Muscle of leg (tissue), 16 donors: ENCODE results near the gene BAZ1B. TPM values are rescaled to one million over a fixed set of nuclear protein-coding genes. Genes with fewer than 3 reads are reported as not detected.
"Not testable (repeated sequence)": the region's sequence is repeated elsewhere in the genome, so short reads cannot be mapped to it uniquely, and the experiment has no call there.

Source experiments
- DNase-seq: peaks from one replicate; pipeline ENCODE4 v3.0.0; 2013
- H3K27ac ChIP-seq: one replicate; pipeline ENCODE4 v1.5.1; 2013; ENCODE audit warnings: mild to moderate bottlenecking, low read length, control low read depth
- H3K27me3 ChIP-seq: one replicate; pipeline ENCODE4 v1.6.1; 2013; ENCODE audit warnings: low read length; ENCODE audit not compliant: control insufficient read depth, insufficient read depth
- H3K36me3 ChIP-seq: one replicate; pipeline ENCODE4 v1.6.1; 2013; ENCODE audit warnings: low read length; ENCODE audit not compliant: control insufficient read depth, insufficient read depth
- H3K4me1 ChIP-seq: one replicate; pipeline ENCODE4 v1.6.1; 2013; ENCODE audit warnings: low read length; ENCODE audit not compliant: control insufficient read depth, insufficient read depth
- H3K4me3 ChIP-seq: one replicate; pipeline ENCODE4 v1.5.1; 2013; ENCODE audit warnings: low read length, control low read depth
- H3K9me3 ChIP-seq: replicated peaks from 2 replicates; pipeline ENCODE4 v1.6.1; 2013; ENCODE audit warnings: low read depth, low read length; ENCODE audit not compliant: control insufficient read depth
- whole genome bisulfite sequencing: methylation state at CpG from one replicate; pipeline ENCODE4 v1.1.5; 2013; ENCODE audit warnings: missing lambda C conversion rate; ENCODE audit not compliant: insufficient coverage; 5-methylcytosine and 5-hydroxymethylcytosine counted together
- long read RNA-seq, 11 donors: transcript quantifications; one replicate each; lab custom pipeline, GENCODE V29; 2026
- polyA plus RNA-seq, 8 donors: library from polyadenylated mRNA; unstranded; fragments of 120-200 nt; gene quantifications; one replicate each; pipeline versions ENCODE4 v1.2.1 to v1.2.3, GENCODE V29; 2013; ENCODE audit warnings: inconsistent platforms in 1 of 8, low replicate concordance in 1 of 8; ENCODE audit not compliant: insufficient read length in 8 of 8, insufficient read depth in 1 of 8
- total RNA-seq: library from RNA; stranded (reverse); fragments of 120-200 nt; gene quantifications from one replicate; pipeline ENCODE4 v1.2.4, GENCODE V29; 2013

The BAZ1B gene
- total RNA-seq = 41.9 TPM
- polyA plus RNA-seq = 10 to 100 TPM; 40.5 to 67.6 (median 54.5) TPM
- long read RNA-seq, donor 1, partial matches to known transcripts = 12 of 12 reads
- long read RNA-seq, donor 1, other reads (novel, unspliced or antisense) = 0 of 12 reads
- long read RNA-seq, donor 2 = 0 reads
- long read RNA-seq, donor 3, partial matches to known transcripts = 32 of 32 reads
- long read RNA-seq, donor 3, other reads (novel, unspliced or antisense) = 0 of 32 reads
- long read RNA-seq, donor 4, partial matches to known transcripts = 7 of 7 reads
- long read RNA-seq, donor 4, other reads (novel, unspliced or antisense) = 0 of 7 reads
- long read RNA-seq, donor 5, partial matches to known transcripts = 113 of 113 reads
- long read RNA-seq, donor 5, other reads (novel, unspliced or antisense) = 0 of 113 reads
- long read RNA-seq, donor 6, full-length matches to known transcripts = 2 of 10 reads
- long read RNA-seq, donor 6, partial matches to known transcripts = 8 of 10 reads
- long read RNA-seq, donor 6, other reads (novel, unspliced or antisense) = 0 of 10 reads
- long read RNA-seq, donor 7, partial matches to known transcripts = 100 of 100 reads
- long read RNA-seq, donor 7, other reads (novel, unspliced or antisense) = 0 of 100 reads
- long read RNA-seq, donor 8, partial matches to known transcripts = 16 of 16 reads
- long read RNA-seq, donor 8, other reads (novel, unspliced or antisense) = 0 of 16 reads
- long read RNA-seq, donor 9 = 0 reads
- long read RNA-seq, donor 10, partial matches to known transcripts = 12 of 12 reads
- long read RNA-seq, donor 10, other reads (novel, unspliced or antisense) = 0 of 12 reads
- long read RNA-seq, donor 11, partial matches to known transcripts = 30 of 30 reads
- long read RNA-seq, donor 11, other reads (novel, unspliced or antisense) = 0 of 30 reads

- Histone ChIP-seq H3K4me1 (peaks cover 14% of the 10 kb centered on the region), H3K27me3 (no peaks in the 10 kb centered on the region), H3K27ac (peak within 1 kb of the TSS; percentile 96), H3K4me3 (peak within 1 kb of the TSS; percentile 73), H3K9me3 (no peaks in the 10 kb centered on the region), H3K36me3 (peaks cover 6% of the 10 kb centered on the region)
- peak; percentile 99 for DNase-seq
- under 1% methylated on average over 53 of the region's 71 CpGs for WGBS
These were observed at the start of gene BAZ1B for GRCh38 chr7:73522105-73522872. Gene BAZ1B (minus strand): TSS chr7:73522293. CDS start chr7:73521933, 360 bp downstream.

- no peak for DNase-seq
- Histone ChIP-seq H3K27ac (no peak overlapping the region), H3K4me3 (no peak overlapping the region), H3K9me3 (no peaks in the 10 kb centered on the region), H3K27me3 (no peaks in the 10 kb centered on the region), H3K4me1 (no peaks in the 10 kb centered on the region), H3K36me3 (peaks cover 65% of the 10 kb centered on the region)
- 87% methylated on average over 9 of the region's 10 CpGs for WGBS
These were observed 48.9 kb upstream of the BAZ1B start for GRCh38 chr7:73570977-73571376.

GRCh38 chr7:73570521-73570920 lies 48.4 kb upstream of the BAZ1B start:
- H3K4me3 ChIP-seq = no peak overlapping the region
- H3K27me3 ChIP-seq = no peaks in the 10 kb centered on the region
- H3K36me3 ChIP-seq = peaks cover 60% of the 10 kb centered on the region
- WGBS = 96% methylated on average over 21 of the region's 22 CpGs
- no peaks in the 10 kb centered on the region for H3K4me1 ChIP-seq
- no peak for DNase-seq
- no peaks in the 10 kb centered on the region for H3K9me3 ChIP-seq
- no peak overlapping the region for H3K27ac ChIP-seq

GRCh38 chr7:73569042-73569608 lies 47.0 kb upstream of the BAZ1B start:
- no peaks in the 10 kb centered on the region for H3K9me3 ChIP-seq
- peaks cover 2% of the 10 kb centered on the region for H3K27me3 ChIP-seq
- 93% methylated on average over 4 of the region's 5 CpGs for WGBS
- no peak overlapping the region for H3K4me3 ChIP-seq
- DNase-seq = no peak
- no peaks in the 10 kb centered on the region for H3K4me1 ChIP-seq
- H3K27ac ChIP-seq = no peak overlapping the region
- H3K36me3 ChIP-seq = peaks cover 50% of the 10 kb centered on the region

- H3K27me3 ChIP-seq = peaks cover 2% of the 10 kb centered on the region
- 69% methylated on average over 8 of the region's 12 CpGs for WGBS
- DNase-seq = no peak
- no peak overlapping the region for H3K4me3 ChIP-seq
- H3K4me1 ChIP-seq = no peaks in the 10 kb centered on the region
- no peaks in the 10 kb centered on the region for H3K9me3 ChIP-seq
- peaks cover 40% of the 10 kb centered on the region for H3K36me3 ChIP-seq
- no peak overlapping the region for H3K27ac ChIP-seq
These were observed 46.0 kb upstream of the BAZ1B start for GRCh38 chr7:73567846-73568685.

DNA sequence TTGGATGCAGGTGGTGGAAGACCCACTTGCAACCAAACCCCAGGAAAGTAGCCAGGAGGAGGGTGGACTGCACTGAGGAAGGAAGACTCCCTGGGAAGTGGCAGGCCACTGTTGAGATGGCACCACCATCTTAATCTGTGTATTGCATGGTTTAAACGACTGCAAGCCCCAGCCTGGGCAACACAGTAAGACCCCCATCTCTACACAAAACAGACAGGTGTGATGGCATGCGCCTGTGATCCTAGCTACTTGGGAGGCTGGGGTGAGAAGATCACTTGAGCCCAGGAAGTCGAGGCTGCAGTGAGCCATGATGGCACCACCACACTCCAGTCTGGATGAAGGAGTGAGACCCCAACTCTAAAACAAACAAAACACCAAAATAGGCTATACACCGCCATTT lies 45.0 kb upstream of the BAZ1B start:
- DNase-seq = no peak
- peaks cover 2% of the 10 kb centered on the region for H3K27me3 ChIP-seq
- H3K4me3 ChIP-seq = no peak overlapping the region
- H3K9me3 ChIP-seq = no peaks in the 10 kb centered on the region
- H3K4me1 ChIP-seq = no peaks in the 10 kb centered on the region
- H3K36me3 ChIP-seq = peaks cover 31% of the 10 kb centered on the region
- no peak overlapping the region for H3K27ac ChIP-seq
- WGBS = no CpG with 5 or more reads among the region's 4 CpGs

- not testable (repeated sequence) for H3K4me3 ChIP-seq, H3K4me1 ChIP-seq, H3K9me3 ChIP-seq, DNase-seq, H3K27me3 ChIP-seq, H3K27ac ChIP-seq
- peaks cover 25% of the 10 kb centered on the region for H3K36me3 ChIP-seq
These were observed 44.3 kb upstream of the BAZ1B start for GRCh38 chr7:73566431-73566830.

DNA sequence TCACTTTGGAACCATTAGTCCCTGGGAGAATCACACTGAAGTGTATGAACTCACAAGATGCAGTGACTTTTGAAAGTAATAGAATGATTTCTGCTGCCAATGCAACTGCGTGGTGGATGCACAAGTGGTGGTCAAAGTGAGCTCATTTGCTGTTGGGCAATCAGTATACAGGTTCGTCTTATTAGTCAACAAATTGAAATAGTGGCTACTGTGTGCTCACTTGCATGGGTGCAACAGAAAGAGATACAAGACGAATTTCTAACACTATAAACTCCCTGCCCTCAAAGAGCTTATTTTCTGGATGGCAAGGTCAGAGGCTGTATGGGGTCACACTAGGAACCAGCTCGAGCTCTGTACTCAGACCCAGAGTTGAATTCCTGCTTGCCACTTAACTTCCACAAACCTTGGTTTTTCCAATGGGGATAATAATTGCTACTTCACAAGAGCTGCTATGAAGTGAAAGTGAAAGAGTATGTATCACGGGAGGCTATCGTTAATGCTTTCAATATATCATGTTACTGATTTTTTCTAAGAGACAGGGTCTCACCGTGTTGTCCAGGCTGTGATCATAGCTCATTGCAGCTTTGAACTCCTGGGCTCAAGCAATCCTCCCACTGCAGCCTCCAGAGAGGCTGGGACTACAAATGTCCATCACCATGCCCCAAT lies 43.7 kb upstream of the BAZ1B start:
- Histone ChIP-seq H3K4me1 (no peaks in the 10 kb centered on the region), H3K4me3 (no peak overlapping the region), H3K36me3 (peaks cover 19% of the 10 kb centered on the region), H3K27ac (no peak overlapping the region), H3K27me3 (peaks cover 2% of the 10 kb centered on the region), H3K9me3 (no peaks in the 10 kb centered on the region)
- DNase-seq = no peak
- WGBS = 84% methylated on average over 3 of the region's 7 CpGs
